HepG2 (cell line): ENCODE results near the gene FOXA1. TPM values are rescaled to one million over a fixed set of nuclear protein-coding genes. Genes with fewer than 3 reads are reported as not detected.

ENCODE experiments used
- BCL6 ChIP-seq: IDR thresholded peaks from 2 replicates; pipeline ENCODE4 v1.6.1; 2016; ENCODE audit warnings: missing genetic modification reagents, missing compliant biosample characterization
- CENPX ChIP-seq: sonication (generic); formaldehyde crosslinking; IDR thresholded peaks from 2 replicates; pipeline ENCODE4 v1.9.0; 2021; ENCODE audit warnings: mild to moderate bottlenecking, missing genetic modification reagents, moderate library complexity
- GABPA ChIP-seq, 2 experiments: IDR thresholded peaks; 2 replicates each; pipeline ENCODE4 v1.6.1; 2011 to 2016; ENCODE audit warnings: low read depth in 2 of 2, low read length in 1 of 2, missing biosample characterization in 1 of 2, missing genetic modification characterization in 1 of 2
- JUN ChIP-seq: sonication (generic); formaldehyde crosslinking; IDR thresholded peaks from 2 replicates; pipeline ENCODE4 v1.4.0; 2020; ENCODE audit warnings: mild to moderate bottlenecking, missing genetic modification reagents
- KAT8 ChIP-seq: IDR thresholded peaks from 2 replicates; pipeline ENCODE4 v1.6.1; 2016; ENCODE audit warnings: missing genetic modification reagents, missing compliant biosample characterization
- NR2C2 ChIP-seq: sonication (generic); formaldehyde crosslinking; IDR thresholded peaks from 2 replicates; pipeline ENCODE4 v1.4.0; 2020; ENCODE audit warnings: missing genetic modification reagents, mild to moderate bottlenecking, moderate library complexity, borderline replicate concordance
- ZNF598 ChIP-seq: sonication (generic); formaldehyde crosslinking; IDR thresholded peaks from 2 replicates; pipeline ENCODE4 v1.5.1; 2020; ENCODE audit warnings: mild to moderate bottlenecking, missing genetic modification reagents, borderline replicate concordance
- ZSCAN20 ChIP-seq: sonication (generic); formaldehyde crosslinking; IDR thresholded peaks from 2 replicates; pipeline ENCODE4 v1.4.0; 2020; ENCODE audit warnings: missing genetic modification reagents, mild to moderate bottlenecking, borderline replicate concordance
- polyA plus RNA-seq, 8 experiments: library from polyadenylated mRNA; depleted of rRNA in 3 of 8; stranded (reverse) in 7 of 8; unstranded in 1 of 8; fragments of >200 nt; fragmentation: Illumina TruSeq in 4 of 8; extraction: Trizol in 4 of 8; gene quantifications; 2 replicates each; pipeline versions ENCODE4 v1.2.1 to v1.2.3, GENCODE V29; 2011 to 2016; ENCODE audit warnings: low read depth in 4 of 8, missing spikeins in 1 of 8, mixed read lengths in 1 of 8; ENCODE audit not compliant: insufficient read depth in 1 of 8
- total RNA-seq, 5 experiments: library from RNA; depleted of rRNA; stranded (reverse); fragments of >200 nt; fragmentation: Illumina TruSeq; extraction: Trizol; gene quantifications; 2 replicates each; pipeline ENCODE4 v1.2.3, GENCODE V29; 2016; ENCODE audit warnings: low read depth in 1 of 5
- TF ChIP-seq, protein P1 (sequence below): sonication (generic); formaldehyde crosslinking; IDR thresholded peaks from 2 replicates; pipeline ENCODE4 v1.8.0; 2022; ENCODE audit warnings: mild to moderate bottlenecking, missing genetic modification reagents, moderate library complexity
- TF ChIP-seq, protein P2 (sequence below), 2 experiments: sonication (generic) in 1 of 2; formaldehyde crosslinking in 1 of 2; IDR thresholded peaks; 2 replicates each; pipeline versions ENCODE4 v1.4.0 to v1.6.1; 2018 to 2020; ENCODE audit warnings: missing genetic modification reagents in 2 of 2, borderline replicate concordance in 1 of 2, low read depth in 1 of 2, mild to moderate bottlenecking in 1 of 2, missing biosample characterization in 1 of 2
- TF ChIP-seq, protein P3 (sequence below): sonication (generic); formaldehyde crosslinking; conservative IDR thresholded peaks from 2 replicates; pipeline ENCODE4 v1.4.0; 2020; ENCODE audit warnings: missing genetic modification reagents
- TF ChIP-seq, protein P4 (sequence below): sonication (generic); formaldehyde crosslinking; IDR thresholded peaks from 2 replicates; pipeline ENCODE4 v1.9.0; 2021; ENCODE audit warnings: mild to moderate bottlenecking, missing genetic modification reagents
- TF ChIP-seq, protein P5 (sequence below): sonication (generic); formaldehyde crosslinking; IDR thresholded peaks from 2 replicates; pipeline ENCODE4; 2020; ENCODE audit warnings: missing genetic modification reagents, mild to moderate bottlenecking, borderline replicate concordance

FOXA1 gene
- total and polyA plus RNA-seq, 2 of the 13 experiments (the other 11 are each of a cell fraction or from before 2014, with no cell fraction given): 43.4 to 58.6 TPM

DNA sequence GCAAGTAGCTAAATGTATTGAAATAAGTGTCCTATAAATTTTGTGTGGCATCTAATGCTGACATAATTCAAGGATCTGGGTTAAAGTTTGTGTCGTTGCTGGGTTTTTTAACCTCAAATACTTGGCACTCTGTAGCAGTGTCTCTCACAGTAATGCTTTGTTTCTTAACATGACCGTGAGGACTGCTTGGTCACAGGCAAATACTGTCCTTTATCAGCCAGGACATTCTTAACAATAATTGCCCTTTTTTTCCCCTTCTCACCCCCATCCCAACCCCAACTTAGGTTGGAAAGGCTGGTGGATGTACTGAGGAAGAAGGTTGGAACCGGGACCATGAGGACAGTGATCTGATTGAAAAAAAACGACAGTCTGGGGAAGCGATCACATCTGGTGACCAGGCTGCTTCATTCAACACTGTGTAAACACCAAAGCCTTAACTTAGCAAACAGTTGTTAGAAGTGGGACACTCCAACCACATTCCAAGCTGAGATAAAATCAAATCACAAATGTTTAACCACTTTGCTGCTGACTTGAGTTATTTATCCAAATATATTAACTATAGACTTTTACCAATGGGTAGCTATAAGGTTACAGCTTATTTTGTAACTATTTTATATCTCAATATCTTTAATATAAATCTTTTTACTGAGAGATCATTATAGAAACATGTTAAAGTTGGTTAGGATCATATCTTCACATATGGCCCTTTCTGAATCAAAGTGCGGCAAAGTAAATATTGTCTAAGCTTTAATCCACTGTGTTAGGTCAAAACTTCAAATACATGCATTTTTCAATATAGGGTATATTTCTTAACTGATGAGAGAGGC lies 48.2 kb downstream of the FOXA1 start (continued):
- TF ChIP-seq, protein P1, sequence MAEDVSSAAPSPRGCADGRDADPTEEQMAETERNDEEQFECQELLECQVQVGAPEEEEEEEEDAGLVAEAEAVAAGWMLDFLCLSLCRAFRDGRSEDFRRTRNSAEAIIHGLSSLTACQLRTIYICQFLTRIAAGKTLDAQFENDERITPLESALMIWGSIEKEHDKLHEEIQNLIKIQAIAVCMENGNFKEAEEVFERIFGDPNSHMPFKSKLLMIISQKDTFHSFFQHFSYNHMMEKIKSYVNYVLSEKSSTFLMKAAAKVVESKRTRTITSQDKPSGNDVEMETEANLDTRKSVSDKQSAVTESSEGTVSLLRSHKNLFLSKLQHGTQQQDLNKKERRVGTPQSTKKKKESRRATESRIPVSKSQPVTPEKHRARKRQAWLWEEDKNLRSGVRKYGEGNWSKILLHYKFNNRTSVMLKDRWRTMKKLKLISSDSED: no peak
- no peak for TF ChIP-seq GABPA (IDR thresholded peaks at IDR 0.05; ENCODE audit: low read depth, low read length)
- no peak for TF ChIP-seq GABPA (CRISPR knock-in tag; IDR thresholded peaks at IDR 0.05; ENCODE audit: low read depth)
- TF ChIP-seq NR2C2: no peak; the same call in 1 of the 2 replicates
- TF ChIP-seq, protein P2, sequence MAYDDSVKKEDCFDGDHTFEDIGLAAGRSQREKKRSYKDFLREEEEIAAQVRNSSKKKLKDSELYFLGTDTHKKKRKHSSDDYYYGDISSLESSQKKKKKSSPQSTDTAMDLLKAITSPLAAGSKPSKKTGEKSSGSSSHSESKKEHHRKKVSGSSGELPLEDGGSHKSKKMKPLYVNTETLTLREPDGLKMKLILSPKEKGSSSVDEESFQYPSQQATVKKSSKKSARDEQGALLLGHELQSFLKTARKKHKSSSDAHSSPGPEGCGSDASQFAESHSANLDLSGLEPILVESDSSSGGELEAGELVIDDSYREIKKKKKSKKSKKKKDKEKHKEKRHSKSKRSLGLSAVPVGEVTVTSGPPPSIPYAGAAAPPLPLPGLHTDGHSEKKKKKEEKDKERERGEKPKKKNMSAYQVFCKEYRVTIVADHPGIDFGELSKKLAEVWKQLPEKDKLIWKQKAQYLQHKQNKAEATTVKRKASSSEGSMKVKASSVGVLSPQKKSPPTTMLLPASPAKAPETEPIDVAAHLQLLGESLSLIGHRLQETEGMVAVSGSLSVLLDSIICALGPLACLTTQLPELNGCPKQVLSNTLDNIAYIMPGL (CRISPR knock-in tag; IDR thresholded peaks at IDR 0.05; ENCODE audit: borderline replicate concordance in 1 of 2, low read depth in 1 of 2): peak in 1 of 2 experiments; percentile 82; a peak in 2 of 4 replicates
- peak; percentile 65; the same call in 1 of the 2 replicates for TF ChIP-seq ZSCAN20 (CRISPR knock-in tag)
- TF ChIP-seq, protein P3, sequence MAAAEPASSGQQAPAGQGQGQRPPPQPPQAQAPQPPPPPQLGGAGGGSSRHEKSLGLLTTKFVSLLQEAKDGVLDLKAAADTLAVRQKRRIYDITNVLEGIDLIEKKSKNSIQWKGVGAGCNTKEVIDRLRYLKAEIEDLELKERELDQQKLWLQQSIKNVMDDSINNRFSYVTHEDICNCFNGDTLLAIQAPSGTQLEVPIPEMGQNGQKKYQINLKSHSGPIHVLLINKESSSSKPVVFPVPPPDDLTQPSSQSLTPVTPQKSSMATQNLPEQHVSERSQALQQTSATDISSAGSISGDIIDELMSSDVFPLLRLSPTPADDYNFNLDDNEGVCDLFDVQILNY (CRISPR knock-in tag): no peak
- TF ChIP-seq BCL6 (CRISPR knock-in tag): peak; percentile 98
- TF ChIP-seq, protein P4, sequence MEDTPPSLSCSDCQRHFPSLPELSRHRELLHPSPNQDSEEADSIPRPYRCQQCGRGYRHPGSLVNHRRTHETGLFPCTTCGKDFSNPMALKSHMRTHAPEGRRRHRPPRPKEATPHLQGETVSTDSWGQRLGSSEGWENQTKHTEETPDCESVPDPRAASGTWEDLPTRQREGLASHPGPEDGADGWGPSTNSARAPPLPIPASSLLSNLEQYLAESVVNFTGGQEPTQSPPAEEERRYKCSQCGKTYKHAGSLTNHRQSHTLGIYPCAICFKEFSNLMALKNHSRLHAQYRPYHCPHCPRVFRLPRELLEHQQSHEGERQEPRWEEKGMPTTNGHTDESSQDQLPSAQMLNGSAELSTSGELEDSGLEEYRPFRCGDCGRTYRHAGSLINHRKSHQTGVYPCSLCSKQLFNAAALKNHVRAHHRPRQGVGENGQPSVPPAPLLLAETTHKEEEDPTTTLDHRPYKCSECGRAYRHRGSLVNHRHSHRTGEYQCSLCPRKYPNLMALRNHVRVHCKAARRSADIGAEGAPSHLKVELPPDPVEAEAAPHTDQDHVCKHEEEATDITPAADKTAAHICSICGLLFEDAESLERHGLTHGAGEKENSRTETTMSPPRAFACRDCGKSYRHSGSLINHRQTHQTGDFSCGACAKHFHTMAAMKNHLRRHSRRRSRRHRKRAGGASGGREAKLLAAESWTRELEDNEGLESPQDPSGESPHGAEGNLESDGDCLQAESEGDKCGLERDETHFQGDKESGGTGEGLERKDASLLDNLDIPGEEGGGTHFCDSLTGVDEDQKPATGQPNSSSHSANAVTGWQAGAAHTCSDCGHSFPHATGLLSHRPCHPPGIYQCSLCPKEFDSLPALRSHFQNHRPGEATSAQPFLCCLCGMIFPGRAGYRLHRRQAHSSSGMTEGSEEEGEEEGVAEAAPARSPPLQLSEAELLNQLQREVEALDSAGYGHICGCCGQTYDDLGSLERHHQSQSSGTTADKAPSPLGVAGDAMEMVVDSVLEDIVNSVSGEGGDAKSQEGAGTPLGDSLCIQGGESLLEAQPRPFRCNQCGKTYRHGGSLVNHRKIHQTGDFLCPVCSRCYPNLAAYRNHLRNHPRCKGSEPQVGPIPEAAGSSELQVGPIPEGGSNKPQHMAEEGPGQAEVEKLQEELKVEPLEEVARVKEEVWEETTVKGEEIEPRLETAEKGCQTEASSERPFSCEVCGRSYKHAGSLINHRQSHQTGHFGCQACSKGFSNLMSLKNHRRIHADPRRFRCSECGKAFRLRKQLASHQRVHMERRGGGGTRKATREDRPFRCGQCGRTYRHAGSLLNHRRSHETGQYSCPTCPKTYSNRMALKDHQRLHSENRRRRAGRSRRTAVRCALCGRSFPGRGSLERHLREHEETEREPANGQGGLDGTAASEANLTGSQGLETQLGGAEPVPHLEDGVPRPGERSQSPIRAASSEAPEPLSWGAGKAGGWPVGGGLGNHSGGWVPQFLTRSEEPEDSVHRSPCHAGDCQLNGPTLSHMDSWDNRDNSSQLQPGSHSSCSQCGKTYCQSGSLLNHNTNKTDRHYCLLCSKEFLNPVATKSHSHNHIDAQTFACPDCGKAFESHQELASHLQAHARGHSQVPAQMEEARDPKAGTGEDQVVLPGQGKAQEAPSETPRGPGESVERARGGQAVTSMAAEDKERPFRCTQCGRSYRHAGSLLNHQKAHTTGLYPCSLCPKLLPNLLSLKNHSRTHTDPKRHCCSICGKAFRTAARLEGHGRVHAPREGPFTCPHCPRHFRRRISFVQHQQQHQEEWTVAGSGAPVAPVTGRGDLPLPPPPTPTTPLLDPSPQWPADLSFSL (CRISPR knock-in tag): peak; percentile 80; the same call in 1 of the 2 replicates
- TF ChIP-seq, protein P5, sequence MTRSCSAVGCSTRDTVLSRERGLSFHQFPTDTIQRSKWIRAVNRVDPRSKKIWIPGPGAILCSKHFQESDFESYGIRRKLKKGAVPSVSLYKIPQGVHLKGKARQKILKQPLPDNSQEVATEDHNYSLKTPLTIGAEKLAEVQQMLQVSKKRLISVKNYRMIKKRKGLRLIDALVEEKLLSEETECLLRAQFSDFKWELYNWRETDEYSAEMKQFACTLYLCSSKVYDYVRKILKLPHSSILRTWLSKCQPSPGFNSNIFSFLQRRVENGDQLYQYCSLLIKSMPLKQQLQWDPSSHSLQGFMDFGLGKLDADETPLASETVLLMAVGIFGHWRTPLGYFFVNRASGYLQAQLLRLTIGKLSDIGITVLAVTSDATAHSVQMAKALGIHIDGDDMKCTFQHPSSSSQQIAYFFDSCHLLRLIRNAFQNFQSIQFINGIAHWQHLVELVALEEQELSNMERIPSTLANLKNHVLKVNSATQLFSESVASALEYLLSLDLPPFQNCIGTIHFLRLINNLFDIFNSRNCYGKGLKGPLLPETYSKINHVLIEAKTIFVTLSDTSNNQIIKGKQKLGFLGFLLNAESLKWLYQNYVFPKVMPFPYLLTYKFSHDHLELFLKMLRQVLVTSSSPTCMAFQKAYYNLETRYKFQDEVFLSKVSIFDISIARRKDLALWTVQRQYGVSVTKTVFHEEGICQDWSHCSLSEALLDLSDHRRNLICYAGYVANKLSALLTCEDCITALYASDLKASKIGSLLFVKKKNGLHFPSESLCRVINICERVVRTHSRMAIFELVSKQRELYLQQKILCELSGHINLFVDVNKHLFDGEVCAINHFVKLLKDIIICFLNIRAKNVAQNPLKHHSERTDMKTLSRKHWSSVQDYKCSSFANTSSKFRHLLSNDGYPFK (CRISPR knock-in tag): no peak
- no peak; the same call in 1 of the 2 replicates for TF ChIP-seq ZNF598 (CRISPR knock-in tag)
- TF ChIP-seq CENPX (CRISPR knock-in tag): no peak
- peak; percentile 65; the same call in 1 of the 2 replicates for TF ChIP-seq JUN (CRISPR knock-in tag)
- peak; percentile 82 for TF ChIP-seq KAT8 (CRISPR knock-in tag)
